K562 (cell line): ENCODE data around the gene TXNRD2. TPM values are rescaled to one million over a fixed set of nuclear protein-coding genes. Genes with fewer than 3 reads are reported as not detected.

Source experiments
- CBFA2T3 ChIP-seq: fragments of 450-650 bp; IDR thresholded peaks from 2 replicates; pipeline ENCODE4 v1.6.1; 2017
- CTCF ChIP-seq, 3 experiments: IDR thresholded peaks in 2 of 3; conservative IDR thresholded peaks in 1 of 3; 2 replicates each; pipeline ENCODE4 v1.5.1; 2011 to 2012; ENCODE audit warnings: low read length in 3 of 3, mild to moderate bottlenecking in 3 of 3, control low read depth in 2 of 3, improper control_type of control experiment in 1 of 3, inconsistent platforms in 1 of 3, low read depth in 1 of 3, mixed read lengths in 1 of 3, moderate library complexity in 1 of 3; ENCODE audit not compliant: insufficient read depth in 2 of 3
- FOXJ3 ChIP-seq: sonication (generic); formaldehyde crosslinking; IDR thresholded peaks from 2 replicates; pipeline ENCODE4 v1.4.0; 2020; ENCODE audit warnings: mild to moderate bottlenecking, missing genetic modification reagents
- GTF2F1 ChIP-seq: IDR thresholded peaks from 2 replicates; pipeline ENCODE4 v1.6.1; 2011; ENCODE audit warnings: low read depth, low read length, improper control_type of control experiment
- MAZ ChIP-seq, 2 experiments: fragments of 450-650 bp in 1 of 2; sonication (generic) in 1 of 2; formaldehyde crosslinking; IDR thresholded peaks in 1 of 2; conservative IDR thresholded peaks in 1 of 2; 2 replicates each; pipeline versions ENCODE4 v1.4.0 to v1.5.0; 2020; ENCODE audit warnings: mild to moderate bottlenecking in 1 of 2, missing genetic modification reagents in 1 of 2
- POLR3G ChIP-seq: IDR thresholded peaks from 2 replicates; pipeline ENCODE4 v1.6.1; 2011; ENCODE audit not compliant: insufficient read length, insufficient replicate concordance; ENCODE audit errors: extremely low read depth
- RAD21 ChIP-seq, 2 experiments: fragments of 250-450 bp in 1 of 2; fragments of 450-650 bp in 1 of 2; sonication (Bioruptor Pico) in 1 of 2; formaldehyde crosslinking in 1 of 2; IDR thresholded peaks in 1 of 2; conservative IDR thresholded peaks in 1 of 2; 2 replicates each; pipeline versions ENCODE4 v1.4.0 to v1.8.0; 2020 to 2022; ENCODE audit warnings: mild to moderate bottlenecking in 2 of 2, moderate library complexity in 1 of 2
- REST ChIP-seq, 2 experiments: fragments of 450-650 bp; formaldehyde crosslinking in 1 of 2; IDR thresholded peaks; 2 replicates each; pipeline versions ENCODE4 v1.4.0 to v1.6.1; 2014 to 2020; ENCODE audit warnings: mild to moderate bottlenecking in 2 of 2, borderline replicate concordance in 1 of 2, low read depth in 1 of 2
- SETDB1 ChIP-seq: IDR thresholded peaks from one replicate; pipeline ENCODE4 v1.6.1; 2012; ENCODE audit warnings: low read length, control low read depth, inconsistent platforms
- SMC3 ChIP-seq: conservative IDR thresholded peaks from 2 replicates; pipeline ENCODE4 v1.6.1; 2011; ENCODE audit warnings: low read depth, low read length, improper control_type of control experiment; ENCODE audit not compliant: insufficient read depth
- STAT6 ChIP-seq: sonication (generic); formaldehyde crosslinking; IDR thresholded peaks from 2 replicates; pipeline ENCODE4 v1.8.1; 2023; ENCODE audit warnings: mild to moderate bottlenecking, missing genetic modification reagents
- ZKSCAN1 ChIP-seq: fragments of 150-350 bp; IDR thresholded peaks from 2 replicates; pipeline ENCODE4 v1.6.1; 2016; ENCODE audit warnings: low read depth, low read length
- ZNF764 ChIP-seq: fragments of 250-450 bp; sonication (Bioruptor Pico); IDR thresholded peaks from 2 replicates; pipeline ENCODE4 v1.4.0; 2020; ENCODE audit warnings: low read depth, mild to moderate bottlenecking, moderate library complexity
- polyA plus RNA-seq, 8 experiments: library from polyadenylated mRNA; depleted of rRNA in 4 of 8; stranded (reverse) in 5 of 8; unstranded in 3 of 8; fragments of >200 nt; fragmentation: Nextera tagmentation in 2 of 8; fragmentation: Illumina TruSeq in 1 of 8; extraction: Ambion mirVana in 2 of 8; extraction: Trizol in 1 of 8; gene quantifications; 2 replicates each; pipeline versions ENCODE4 v1.2.1 to v1.2.3, GENCODE V29; 2011 to 2014; ENCODE audit warnings: inconsistent platforms in 1 of 8, missing spikeins in 1 of 8
- total RNA-seq, 7 experiments: library from RNA; depleted of rRNA in 6 of 7; stranded (reverse); fragments of >200 nt in 6 of 7; fragmentation: Illumina TruSeq in 2 of 7; extraction: Trizol in 2 of 7; gene quantifications; 2 replicates each; pipeline versions ENCODE4 v1.2.1 to v1.2.3, GENCODE V29; 2011 to 2021; ENCODE audit warnings: low replicate concordance in 1 of 7

The TXNRD2 gene
- total and polyA plus RNA-seq, 9 of the 15 experiments (the other 6 are each of a cell fraction or from before 2014, with no cell fraction given) = 3.3 to 80.2 (median 49.4) TPM

GRCh38 chr22:19869497-19870152, 72.0 kb downstream of the TXNRD2 start (continued):
- TF ChIP-seq REST (IDR thresholded peaks at IDR 0.05; ENCODE audit: borderline replicate concordance) = peak; percentile 44; the same call in 1 of the 2 replicates
- TF ChIP-seq REST (CRISPR knock-in tag; IDR thresholded peaks at IDR 0.05; ENCODE audit: low read depth) = no peak
- peak; percentile 4 for TF ChIP-seq SETDB1
- no peak for TF ChIP-seq CBFA2T3
- TF ChIP-seq FOXJ3 (CRISPR knock-in tag) = no peak
- TF ChIP-seq ZNF764 = 0 out of 2 replicates have a peak, but pooled peaks have one; percentile 37
- TF ChIP-seq STAT6 (CRISPR knock-in tag) = peak; percentile 45; the same call in 1 of the 2 replicates
- 0 out of 2 replicates have a peak, but pooled peaks have one; percentile 13 for TF ChIP-seq SMC3
- TF ChIP-seq ZKSCAN1 = 0 out of 2 replicates have a peak, but pooled peaks have one; percentile 25
- no peak for TF ChIP-seq POLR3G
- TF ChIP-seq GTF2F1 = no peak
- peak; percentile 48 to 61 (median 52); a peak in 5 of 6 replicates for TF ChIP-seq CTCF (IDR thresholded peaks at IDR 0.05 in 2 of 3, conservative IDR thresholded peaks at IDR 0.05 in 1 of 3; ENCODE audit: insufficient read depth in 2 of 3, low read depth in 1 of 3, low read length in 3 of 3)
- TF ChIP-seq RAD21 (CRISPR knock-in tag; conservative IDR thresholded peaks at IDR 0.05 in 1 of 2, IDR thresholded peaks at IDR 0.05 in 1 of 2) = peak in 1 of 2 experiments; percentile 51; a peak in 2 of 4 replicates
- TF ChIP-seq MAZ (CRISPR knock-in tag; conservative IDR thresholded peaks at IDR 0.05 in 1 of 2, IDR thresholded peaks at IDR 0.05 in 1 of 2) = 0 out of 4 replicates have a peak, but pooled peaks of 1 of the 2 experiments have one; percentile 13
